ENCODE measurements around the gene TIGD2.

The TIGD2 gene

DNA sequence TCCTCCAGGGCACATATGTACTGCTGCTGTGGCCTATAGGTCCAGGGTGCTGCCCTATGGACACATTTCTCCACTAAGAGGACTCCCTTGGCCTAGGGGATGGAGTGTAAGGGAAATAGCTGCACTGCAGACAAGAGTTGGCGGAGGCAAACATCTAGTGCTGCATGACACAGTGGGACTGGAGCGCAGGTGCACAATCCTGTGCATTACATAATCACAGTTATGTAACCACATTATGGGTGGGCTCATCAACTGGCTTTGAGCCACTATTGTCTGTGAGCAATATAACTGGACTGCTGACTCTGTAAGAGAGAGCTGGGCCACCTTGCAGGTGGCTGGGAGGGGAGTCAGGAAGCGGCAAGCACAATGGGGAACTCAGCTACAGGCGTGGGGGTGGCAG lies 3.2 kb upstream of the TIGD2 start:
- CTCF ChIA-PET = no interaction called here
- peaks cover 24% of the 10 kb centered on the region for H3K4me1 Mint-ChIP-seq
- DNase-seq = no peak
- H3K27me3 Mint-ChIP-seq = peaks cover 32% of the 10 kb centered on the region
- H3K9me3 Mint-ChIP-seq = peaks cover 13% of the 10 kb centered on the region
- H3K4me3 Mint-ChIP-seq = no peak overlapping the region
- no peak overlapping the region for H3K27ac Mint-ChIP-seq
- H3K36me3 Mint-ChIP-seq = peaks cover 12% of the 10 kb centered on the region

DNA sequence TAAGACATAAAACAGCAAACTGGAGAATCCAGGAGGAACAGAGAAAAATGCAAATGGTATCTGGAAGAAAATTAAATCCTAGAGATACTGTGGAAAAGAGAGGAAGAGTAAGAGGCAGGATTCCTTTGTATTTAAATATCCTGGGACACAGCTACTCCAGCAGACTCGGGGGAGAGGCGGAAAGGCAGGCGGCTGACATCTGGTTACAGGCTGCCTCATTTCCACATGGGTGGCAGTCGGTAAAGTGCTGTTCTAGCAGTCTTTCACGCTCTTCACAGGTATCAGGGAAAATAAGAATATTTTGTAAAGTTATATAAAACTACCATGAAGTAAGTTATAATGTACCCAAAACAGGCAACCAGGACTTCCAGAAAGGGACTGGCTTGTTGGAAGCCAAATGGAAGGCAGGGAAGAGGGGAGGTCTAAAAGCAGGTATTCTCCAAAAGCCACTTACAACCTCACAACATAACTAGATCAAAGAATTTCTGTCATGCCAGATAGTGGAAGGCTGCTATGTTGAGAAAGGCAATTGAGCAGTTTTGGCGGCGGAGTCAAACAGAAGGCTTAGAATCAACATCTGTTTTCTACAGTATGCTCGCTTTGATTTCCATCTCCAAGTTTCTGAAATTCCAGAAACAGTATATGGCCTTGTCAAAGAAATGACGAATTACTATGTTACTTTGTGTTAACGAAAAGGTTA lies 1.3 kb upstream of the TIGD2 start:
- Mint-ChIP-seq H3K27ac (peak overlapping the region; percentile 72), H3K4me3 (peak overlapping the region; percentile 79), H3K36me3 (peaks cover 19% of the 10 kb centered on the region), H3K9me3 (peaks cover 15% of the 10 kb centered on the region), H3K27me3 (peaks cover 32% of the 10 kb centered on the region), H3K4me1 (peaks cover 25% of the 10 kb centered on the region)
- CTCF ChIA-PET = no interaction called here
- DNase-seq = no peak

DNA sequence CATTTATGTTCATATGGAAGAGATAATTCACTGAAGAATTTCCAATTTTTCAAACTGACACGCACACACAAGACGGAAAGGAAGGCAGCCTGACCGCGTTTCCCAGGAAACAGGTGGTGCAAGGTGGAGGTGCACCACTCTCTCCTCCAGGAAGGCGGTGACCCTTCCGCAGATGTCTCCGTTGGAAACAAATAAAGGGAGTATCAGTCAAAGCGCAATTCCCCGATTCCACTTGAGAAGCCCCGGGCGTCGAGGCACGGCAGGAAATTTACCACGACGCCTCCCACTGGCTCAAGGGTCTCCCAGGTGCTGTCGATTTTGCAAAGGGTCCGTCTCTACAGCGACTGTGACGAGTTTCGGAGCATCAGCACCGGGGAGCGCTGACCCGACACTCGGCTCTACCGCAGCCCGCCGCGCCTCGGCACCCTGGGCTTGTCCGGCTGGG lies 770 bp upstream of the TIGD2 start:
- peaks cover 19% of the 10 kb centered on the region for H3K36me3 Mint-ChIP-seq
- peaks cover 25% of the 10 kb centered on the region for H3K4me1 Mint-ChIP-seq
- peaks cover 32% of the 10 kb centered on the region for H3K27me3 Mint-ChIP-seq
- H3K9me3 Mint-ChIP-seq = peaks cover 15% of the 10 kb centered on the region
- H3K4me3 Mint-ChIP-seq = peak overlapping the region; percentile 79
- CTCF ChIA-PET = no interaction called here
- DNase-seq = no peak
- H3K27ac Mint-ChIP-seq = peak overlapping the region; percentile 72

DNA sequence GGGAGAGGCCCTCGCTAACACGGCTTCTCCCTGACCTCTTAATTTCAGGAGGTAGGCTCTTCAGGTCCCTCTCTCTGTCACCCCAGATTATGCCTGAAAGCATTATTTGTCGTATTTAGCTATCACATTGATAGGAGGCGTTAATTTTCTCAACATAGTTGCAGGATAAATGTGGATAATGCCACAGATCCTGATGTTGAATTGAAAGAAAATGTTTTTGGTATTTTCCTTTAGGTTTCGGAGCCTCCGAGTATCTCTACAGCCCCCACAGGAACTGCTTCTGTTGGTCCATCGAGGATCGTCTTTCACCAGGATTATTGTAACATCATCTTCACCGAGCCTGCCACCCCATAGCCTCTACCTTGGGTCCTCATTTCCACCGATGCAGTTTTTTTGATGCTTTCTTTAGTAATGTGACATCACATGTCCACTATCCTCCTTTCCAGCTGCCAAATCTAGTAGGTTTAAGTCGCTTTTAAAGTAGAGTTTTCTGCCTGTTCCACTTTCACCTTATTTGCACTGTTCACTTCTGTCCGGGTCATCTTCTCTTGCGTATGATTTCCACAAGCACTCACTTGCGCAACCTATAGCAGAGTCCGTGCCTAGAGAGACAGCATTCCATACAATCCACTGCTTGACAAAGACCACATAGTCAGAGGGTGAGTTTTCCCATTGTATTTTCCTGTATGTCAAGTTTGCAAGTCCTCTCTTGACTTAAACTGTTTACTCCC lies 665 bp downstream of the TIGD2 start:
- peak overlapping the region; percentile 79 for H3K4me3 Mint-ChIP-seq
- H3K27me3 Mint-ChIP-seq = peaks cover 32% of the 10 kb centered on the region
- peaks cover 15% of the 10 kb centered on the region for H3K9me3 Mint-ChIP-seq
- DNase-seq = no peak
- peaks cover 19% of the 10 kb centered on the region for H3K36me3 Mint-ChIP-seq
- peaks cover 25% of the 10 kb centered on the region for H3K4me1 Mint-ChIP-seq
- peak overlapping the region; percentile 54 for H3K27ac Mint-ChIP-seq
- CTCF ChIA-PET = interaction anchor here (0.7 kb wide), 1 partner anchor 61 kb away, joined by 3 read pairs; no protein-coding TSS in a partner anchor

DNA sequence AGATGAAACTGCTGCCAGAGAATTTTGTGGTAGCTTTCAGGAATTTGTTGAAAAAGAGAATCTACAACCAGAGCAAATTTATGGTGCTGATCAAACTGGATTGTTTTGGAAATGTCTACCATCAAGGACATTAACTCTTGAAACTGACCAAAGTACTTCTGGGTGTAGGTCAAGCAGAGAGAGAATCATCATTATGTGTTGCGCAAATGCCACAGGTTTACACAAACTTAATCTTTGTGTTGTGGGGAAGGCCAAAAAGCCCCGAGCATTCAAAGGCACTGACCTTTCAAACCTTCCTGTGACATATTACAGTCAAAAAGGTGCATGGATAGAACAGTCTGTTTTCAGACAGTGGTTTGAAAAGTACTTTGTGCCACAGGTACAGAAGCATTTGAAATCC lies 2.1 kb downstream of the TIGD2 start:
- H3K4me1 Mint-ChIP-seq = peaks cover 25% of the 10 kb centered on the region
- CTCF ChIA-PET = no interaction called here
- no peak for DNase-seq
- peaks cover 8% of the 10 kb centered on the region for H3K9me3 Mint-ChIP-seq
- H3K36me3 Mint-ChIP-seq = peaks cover 19% of the 10 kb centered on the region
- no peak overlapping the region for H3K27ac Mint-ChIP-seq
- peaks cover 27% of the 10 kb centered on the region for H3K27me3 Mint-ChIP-seq
- no peak overlapping the region for H3K4me3 Mint-ChIP-seq

DNA sequence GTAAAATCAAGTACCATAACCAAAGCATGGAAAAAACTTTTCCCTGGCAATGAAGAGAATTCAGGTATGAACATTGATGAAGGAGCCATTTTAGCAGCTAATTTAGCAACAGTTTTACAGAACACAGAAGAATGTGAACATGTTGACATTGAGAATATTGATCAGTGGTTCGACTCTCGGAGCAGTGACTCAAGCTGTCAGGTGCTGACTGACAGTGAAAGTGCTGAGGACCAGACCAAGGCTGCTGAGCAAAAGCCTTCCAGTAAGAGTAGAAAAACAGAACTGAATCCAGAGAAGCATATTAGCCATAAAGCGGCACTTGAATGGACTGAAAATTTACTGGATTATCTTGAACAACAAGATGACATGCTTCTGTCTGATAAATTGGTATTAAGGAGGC lies 2.8 kb downstream of the TIGD2 start:
- Mint-ChIP-seq H3K27ac (no peak overlapping the region), H3K4me1 (peaks cover 25% of the 10 kb centered on the region), H3K27me3 (peaks cover 24% of the 10 kb centered on the region), H3K9me3 (peaks cover 8% of the 10 kb centered on the region), H3K36me3 (peaks cover 19% of the 10 kb centered on the region), H3K4me3 (no peak overlapping the region)
- no peak for DNase-seq
- CTCF ChIA-PET = no interaction called here

DNA sequence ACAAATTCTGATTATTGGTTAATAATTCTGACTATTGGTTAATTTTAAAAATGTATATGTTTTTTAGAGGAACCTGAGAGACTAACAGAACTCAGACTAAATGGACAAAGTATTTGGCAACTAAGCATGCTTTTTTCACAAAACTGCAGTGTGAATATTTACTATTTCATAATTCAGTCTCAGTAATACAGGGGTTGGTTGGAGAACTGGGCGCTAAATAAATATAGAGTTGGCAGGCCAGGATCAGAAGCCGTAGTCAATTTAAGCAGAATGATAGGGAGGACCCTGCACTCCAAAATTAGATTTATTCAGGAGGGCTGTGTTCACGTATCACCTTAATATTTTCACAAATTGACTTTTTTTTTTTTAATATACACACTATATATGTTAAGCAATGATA lies 5.8 kb downstream of the TIGD2 start:
- no peak overlapping the region for H3K4me3 Mint-ChIP-seq
- peaks cover 8% of the 10 kb centered on the region for H3K9me3 Mint-ChIP-seq
- no peak for DNase-seq
- CTCF ChIA-PET = no interaction called here
- H3K4me1 Mint-ChIP-seq = peaks cover 11% of the 10 kb centered on the region
- H3K27me3 Mint-ChIP-seq = no peaks in the 10 kb centered on the region
- no peak overlapping the region for H3K27ac Mint-ChIP-seq
- H3K36me3 Mint-ChIP-seq = peaks cover 16% of the 10 kb centered on the region

DNA sequence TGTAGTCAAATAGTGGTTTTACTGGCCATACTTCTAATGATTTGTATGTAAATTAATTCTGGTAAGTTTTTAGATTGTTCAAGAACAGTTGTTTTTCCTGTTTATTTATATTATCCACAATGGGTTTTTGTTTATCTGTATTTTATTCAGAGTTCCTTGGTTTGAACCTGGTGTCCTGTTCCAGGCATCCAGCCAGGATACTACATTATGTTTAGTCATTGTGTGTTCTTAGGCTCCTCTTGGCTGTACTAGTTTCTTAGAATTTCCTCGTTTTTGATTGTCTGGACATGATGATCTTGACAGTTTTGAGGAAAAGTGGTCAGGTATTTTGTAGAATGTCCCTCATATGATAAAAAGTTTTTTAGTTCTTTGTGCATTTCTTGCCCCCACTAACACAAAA lies 7.8 kb downstream of the TIGD2 start:
- no peaks in the 10 kb centered on the region for H3K4me1 Mint-ChIP-seq
- CTCF ChIA-PET = no interaction called here
- no peaks in the 10 kb centered on the region for H3K36me3 Mint-ChIP-seq
- no peak overlapping the region for H3K27ac Mint-ChIP-seq
- no peaks in the 10 kb centered on the region for H3K9me3 Mint-ChIP-seq
- H3K4me3 Mint-ChIP-seq = no peak overlapping the region
- H3K27me3 Mint-ChIP-seq = no peaks in the 10 kb centered on the region
- no peak for DNase-seq

DNA sequence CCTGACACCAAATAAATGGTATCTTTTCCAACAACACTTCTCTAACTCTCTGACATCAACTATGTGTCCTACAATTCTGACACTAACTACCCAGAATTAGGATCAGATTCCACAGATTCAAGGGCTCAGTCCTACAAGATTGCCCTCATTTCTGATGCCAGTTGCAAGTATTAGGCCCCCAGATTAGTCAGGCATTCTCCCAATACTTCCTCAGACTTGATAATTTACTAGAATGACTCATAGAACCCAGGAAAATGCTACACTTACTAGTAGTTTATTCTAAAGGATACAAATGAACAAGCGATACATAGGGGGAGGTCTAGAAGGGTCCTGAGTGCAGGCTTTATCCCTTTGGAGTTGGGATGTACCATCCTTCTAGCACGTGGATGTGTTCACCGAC lies 8.5 kb downstream of the TIGD2 start:
- Mint-ChIP-seq H3K4me1 (peaks cover 4% of the 10 kb centered on the region), H3K27me3 (no peaks in the 10 kb centered on the region), H3K36me3 (no peaks in the 10 kb centered on the region), H3K4me3 (no peak overlapping the region), H3K27ac (no peak overlapping the region), H3K9me3 (no peaks in the 10 kb centered on the region)
- CTCF ChIA-PET = no interaction called here
- DNase-seq = no peak

DNA sequence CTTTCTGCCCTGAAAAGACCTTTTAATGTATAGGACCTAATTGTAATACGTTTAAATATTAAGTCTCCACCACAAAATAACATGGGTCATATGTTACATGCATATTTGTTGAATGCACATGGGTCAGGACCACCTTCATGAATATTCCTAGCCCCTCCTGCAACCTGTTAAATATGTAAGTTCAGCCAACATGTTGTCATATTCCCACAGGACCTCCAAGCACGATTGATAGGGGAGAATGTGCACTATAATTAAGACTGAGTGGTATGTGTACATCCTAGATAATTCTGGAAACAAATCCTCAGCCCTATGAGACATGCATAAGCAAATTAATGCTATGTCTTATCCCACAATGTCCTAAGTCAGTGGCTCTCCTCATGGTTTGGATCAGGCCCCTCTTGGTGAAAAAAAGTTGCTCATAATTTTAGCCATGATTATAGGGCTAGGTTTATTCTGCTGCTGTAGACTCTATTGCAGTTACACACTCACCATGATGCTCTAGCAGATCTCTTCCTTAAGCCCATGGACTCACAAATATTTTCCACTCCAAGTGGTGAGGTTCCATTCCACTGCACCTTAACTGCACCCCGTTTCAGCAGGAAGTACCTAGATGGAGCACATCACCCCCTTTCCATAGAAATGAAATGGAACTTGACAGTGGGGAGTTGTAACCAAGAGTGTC lies 10.2 kb downstream of the TIGD2 start:
- H3K4me3 Mint-ChIP-seq = no peak overlapping the region
- no peaks in the 10 kb centered on the region for H3K9me3 Mint-ChIP-seq
- H3K27ac Mint-ChIP-seq = no peak overlapping the region
- H3K27me3 Mint-ChIP-seq = no peaks in the 10 kb centered on the region
- DNase-seq = no peak
- peaks cover 17% of the 10 kb centered on the region for H3K4me1 Mint-ChIP-seq
- CTCF ChIA-PET = interaction anchor here (0.6 kb wide), 1 partner anchor 39 kb away, joined by 3 read pairs; no protein-coding TSS in a partner anchor
- H3K36me3 Mint-ChIP-seq = no peaks in the 10 kb centered on the region

DNA sequence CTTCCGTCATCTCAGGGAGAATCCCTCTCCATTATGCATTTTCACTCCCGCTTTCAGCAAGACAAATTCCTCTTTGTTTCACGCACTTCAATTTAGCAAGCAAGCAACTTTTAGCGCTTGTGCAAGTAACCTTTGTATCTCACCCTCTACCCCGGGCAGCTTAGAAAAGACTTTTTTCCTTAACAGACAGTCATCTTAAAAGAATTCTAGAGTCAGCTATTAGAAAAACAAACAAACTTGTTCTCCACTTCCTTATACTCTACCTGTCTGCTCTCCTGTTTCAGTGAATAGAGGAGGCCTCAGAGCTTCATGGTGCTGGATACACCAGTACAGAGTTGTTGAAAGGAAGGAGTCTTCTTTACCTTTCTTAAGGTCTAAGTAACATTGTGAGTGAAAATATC lies 12.1 kb downstream of the TIGD2 start:
- Mint-ChIP-seq H3K27ac (no peak overlapping the region), H3K4me3 (no peak overlapping the region), H3K27me3 (no peaks in the 10 kb centered on the region), H3K4me1 (peaks cover 17% of the 10 kb centered on the region), H3K36me3 (no peaks in the 10 kb centered on the region), H3K9me3 (no peaks in the 10 kb centered on the region)
- DNase-seq = no peak
- CTCF ChIA-PET = no interaction called here

DNA sequence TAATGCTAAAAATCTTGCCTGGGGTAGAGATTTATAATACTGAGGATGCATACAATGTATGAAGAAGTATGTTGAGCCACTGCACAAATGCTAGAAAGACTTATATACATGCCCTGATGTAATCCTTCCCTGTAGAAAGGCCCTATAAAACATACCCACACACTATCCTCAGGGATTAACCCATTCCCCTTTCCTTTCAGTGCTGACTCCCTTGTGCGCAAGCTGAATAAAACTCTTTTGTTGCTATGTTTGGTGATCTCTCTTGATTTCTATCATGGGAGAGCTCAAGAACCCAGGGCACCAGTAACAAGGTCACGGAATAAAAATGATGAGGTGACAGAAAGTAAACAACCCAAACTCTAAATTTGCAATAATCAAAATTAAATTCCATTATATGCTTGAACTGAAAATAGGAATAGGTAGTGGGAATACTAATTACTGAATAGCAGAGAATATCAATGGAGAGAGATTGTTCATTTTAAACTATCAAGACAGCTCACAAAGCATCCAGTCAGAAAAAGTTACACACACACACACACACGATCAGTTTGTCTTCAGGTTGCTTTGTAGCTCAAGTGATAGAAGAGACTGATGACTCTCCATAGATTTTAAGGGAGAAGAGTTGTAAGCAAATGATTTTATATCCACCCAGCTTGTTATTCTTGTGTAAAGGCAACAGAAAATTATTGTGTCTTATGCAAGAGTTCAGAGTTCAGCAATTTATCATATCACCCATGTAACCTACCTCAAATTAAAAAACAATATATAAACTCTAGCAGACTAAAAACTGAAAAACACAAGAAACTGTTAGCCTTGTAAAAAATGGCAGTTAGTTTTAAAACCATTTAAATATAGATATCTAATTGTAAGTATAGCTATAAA lies 14.8 kb downstream of the TIGD2 start:
- no peak overlapping the region for H3K27ac Mint-ChIP-seq
- no peaks in the 10 kb centered on the region for H3K36me3 Mint-ChIP-seq
- CTCF ChIA-PET = no interaction called here
- DNase-seq = no peak
- H3K27me3 Mint-ChIP-seq = no peaks in the 10 kb centered on the region
- peaks cover 17% of the 10 kb centered on the region for H3K4me1 Mint-ChIP-seq
- no peak overlapping the region for H3K4me3 Mint-ChIP-seq
- H3K9me3 Mint-ChIP-seq = no peaks in the 10 kb centered on the region

DNA sequence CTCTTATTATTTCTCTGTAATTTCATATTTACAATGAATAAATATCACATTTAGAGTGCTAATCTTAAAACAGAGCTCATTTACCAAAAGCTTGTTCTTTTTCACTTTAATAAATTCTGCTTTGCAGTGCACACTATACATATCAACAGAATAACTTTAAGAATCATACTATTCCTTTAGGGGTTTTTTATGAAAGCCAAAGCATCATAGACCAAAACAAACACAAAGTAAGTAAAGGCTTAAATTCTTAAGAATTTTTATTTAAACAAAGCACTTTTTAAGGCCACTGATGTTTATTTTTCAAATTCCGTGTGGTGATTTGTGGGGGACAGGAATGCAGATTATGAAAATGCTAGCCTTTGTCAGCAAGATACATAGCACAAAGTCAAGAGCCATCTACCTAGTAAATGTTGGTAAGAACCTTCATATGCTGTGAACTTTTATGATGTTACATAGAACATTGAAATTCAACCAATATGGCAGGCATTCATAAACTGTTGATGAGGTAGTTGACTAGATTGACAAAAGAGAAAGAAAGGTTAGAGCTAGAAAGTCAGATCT lies 17.8 kb downstream of the TIGD2 start:
- Mint-ChIP-seq H3K9me3 (no peaks in the 10 kb centered on the region), H3K4me3 (no peak overlapping the region), H3K27me3 (no peaks in the 10 kb centered on the region), H3K4me1 (peaks cover 17% of the 10 kb centered on the region), H3K36me3 (no peaks in the 10 kb centered on the region), H3K27ac (no peak overlapping the region)
- CTCF ChIA-PET = no interaction called here
- no peak for DNase-seq

Measured in activated naive CD4-positive, alpha-beta T cell treated with anti-CD3 and anti-CD28 coated beads, Interleukin-2, amount 10 ng/mL, durations not matched to agents 7 days and 5 days (primary cell).